ENCODE data around the gene GLYAT.

- TF ChIP-seq POLR2AphosphoS5 (IDR thresholded peaks at IDR 0.05) (no peak), CTCF (IDR thresholded peaks at IDR 0.05) (no peak)
Observed at GRCh38 chr11:58774164-58774593, 42.4 kb upstream of the GLYAT start.

Data from gastroesophageal sphincter (tissue), 3 donors.